ENCODE data around the gene SCUBE3. TPM values are rescaled to one million over a fixed set of nuclear protein-coding genes. Genes with fewer than 3 reads are reported as not detected.

The SCUBE3 gene
- total RNA-seq, 4 donors from 2014 or later = 0.37 to 0.68 (median 0.52) TPM

GRCh38 chr6:35230950-35231349, 17.2 kb downstream of the SCUBE3 start:
- no peak for DNase-seq
- Histone ChIP-seq H3K4me3 (no peak overlapping the region), H3K27ac (no peak overlapping the region), H3K9me3 (no peaks in the 10 kb centered on the region), H3K36me3 (no peaks in the 10 kb centered on the region), H3K4me1 (peaks cover 0 to 13% (median 3%) of the 10 kb centered on the region in 4 donors), H3K27me3 (no peaks in the 10 kb centered on the region)
- intact Hi-C loops (cut with DNase I; ENCODE audit: low total_unique reads) = no loop called here
- TF ChIP-seq POLR2AphosphoS5 (IDR thresholded peaks at IDR 0.05) = no peak
- no peak for TF ChIP-seq EP300 (IDR thresholded peaks at IDR 0.05; ENCODE audit: low read depth)
- TF ChIP-seq CTCF (IDR thresholded peaks at IDR 0.05) = no peak
- TF ChIP-seq POLR2A (IDR thresholded peaks at IDR 0.05) = no peak
- in situ Hi-C loops (cut with MboI; ENCODE audit: low pct_ligation_motif_present in 1 of 4, low pct_unique_long_range_greater_than_20kb in 1 of 4, low sequenced_read_pairs in 3 of 4) = loop anchor here in 1 of 4 donors (25.0 kb wide), 1 partner anchor 244 kb away; no protein-coding TSS in a partner anchor
- WGBS, 2 donors (ENCODE audit: low coverage in 1 of 2) = 100% methylated on average over 1 of the region's 1 CpG; no CpG with 5 or more reads in 1 of the 2 donors

GRCh38 chr6:35231563-35231962, 17.8 kb downstream of the SCUBE3 start:
- in situ Hi-C loops (cut with MboI; ENCODE audit: low pct_ligation_motif_present in 1 of 4, low pct_unique_long_range_greater_than_20kb in 1 of 4, low sequenced_read_pairs in 3 of 4) = loop anchor here in 1 of 4 donors (25.0 kb wide), 1 partner anchor 244 kb away; no protein-coding TSS in a partner anchor
- Histone ChIP-seq H3K36me3 (no peaks in the 10 kb centered on the region), H3K27ac (no peak overlapping the region), H3K27me3 (no peaks in the 10 kb centered on the region), H3K4me1 (peaks cover 0 to 13% (median 3%) of the 10 kb centered on the region in 4 donors), H3K9me3 (no peaks in the 10 kb centered on the region), H3K4me3 (no peak overlapping the region)
- DNase-seq = no peak
- no peak for TF ChIP-seq EP300 (IDR thresholded peaks at IDR 0.05; ENCODE audit: low read depth)
- TF ChIP-seq CTCF (IDR thresholded peaks at IDR 0.05) = no peak
- TF ChIP-seq POLR2A (IDR thresholded peaks at IDR 0.05) = no peak
- TF ChIP-seq POLR2AphosphoS5 (IDR thresholded peaks at IDR 0.05) = no peak
- intact Hi-C loops (cut with DNase I; ENCODE audit: low total_unique reads) = no loop called here
- 98% methylated on average over 7 of the region's 7 CpGs; no CpG with 5 or more reads in 1 of the 2 donors for WGBS, 2 donors (ENCODE audit: low coverage in 1 of 2)

GRCh38 chr6:35234901-35235300, 21.1 kb downstream of the SCUBE3 start:
- in situ Hi-C loops (cut with MboI; ENCODE audit: low pct_ligation_motif_present in 1 of 4, low pct_unique_long_range_greater_than_20kb in 1 of 4, low sequenced_read_pairs in 3 of 4) (loop anchor here in 1 of 4 donors (25.0 kb wide), 1 partner anchor 248 kb away; no protein-coding TSS in a partner anchor), intact Hi-C loops (cut with DNase I; ENCODE audit: low total_unique reads) (no loop called here)
- no peak overlapping the region for H3K27ac ChIP-seq

GRCh38 chr6:35236223-35236622, 22.5 kb downstream of the SCUBE3 start:
- Histone ChIP-seq H3K36me3 (no peaks in the 10 kb centered on the region), H3K27me3 (no peaks in the 10 kb centered on the region), H3K4me1 (peaks cover 0 to 11% (median 6%) of the 10 kb centered on the region in 4 donors), H3K27ac (no peak overlapping the region), H3K9me3 (no peaks in the 10 kb centered on the region), H3K4me3 (no peak overlapping the region)
- WGBS, 2 donors (ENCODE audit: low coverage in 1 of 2) = 98% methylated on average over 5 of the region's 5 CpGs; no CpG with 5 or more reads in 1 of the 2 donors
- no peak for DNase-seq
- TF ChIP-seq POLR2AphosphoS5 (IDR thresholded peaks at IDR 0.05) = no peak
- TF ChIP-seq POLR2A (IDR thresholded peaks at IDR 0.05) = no peak
- TF ChIP-seq CTCF (IDR thresholded peaks at IDR 0.05) = no peak
- TF ChIP-seq EP300 (IDR thresholded peaks at IDR 0.05; ENCODE audit: low read depth) = no peak
- intact Hi-C loops (cut with DNase I; ENCODE audit: low total_unique reads) (no loop called here), in situ Hi-C loops (cut with MboI; ENCODE audit: low pct_ligation_motif_present in 1 of 4, low pct_unique_long_range_greater_than_20kb in 1 of 4, low sequenced_read_pairs in 3 of 4) (loop anchor here in 1 of 4 donors (25.0 kb wide), 1 partner anchor 249 kb away; no protein-coding TSS in a partner anchor)

More at GRCh38 chr6:35234901-35235300, 21.1 kb downstream of the SCUBE3 start:
- 72 to 82% methylated on average over 3 to 4 of the region's 4 CpGs for WGBS, 2 donors (ENCODE audit: low coverage in 1 of 2)
- H3K27me3 ChIP-seq = no peaks in the 10 kb centered on the region
- no peaks in the 10 kb centered on the region for H3K36me3 ChIP-seq
- peaks cover 0 to 19% (median 7%) of the 10 kb centered on the region in 4 donors for H3K4me1 ChIP-seq
- H3K9me3 ChIP-seq = no peaks in the 10 kb centered on the region
- H3K4me3 ChIP-seq = no peak overlapping the region
- TF ChIP-seq POLR2AphosphoS5 (IDR thresholded peaks at IDR 0.05) (no peak), POLR2A (IDR thresholded peaks at IDR 0.05) (no peak), EP300 (IDR thresholded peaks at IDR 0.05; ENCODE audit: low read depth) (no peak), CTCF (IDR thresholded peaks at IDR 0.05) (no peak)
- DNase-seq = no peak
